Epithelial cell of alveolus of lung (primary cell): ENCODE data around the gene ADAM17. TPM values are rescaled to one million over a fixed set of nuclear protein-coding genes. Genes with fewer than 3 reads are reported as not detected.

ENCODE experiments used
- total RNA-seq: library from RNA; depleted of rRNA; stranded (reverse); fragments of >200 nt; gene quantifications from 2 replicates; pipeline ENCODE4 v1.2.1, GENCODE V29; 2015

Gene ADAM17
- 24.3 and 32.7 TPM in 2 replicates for total RNA-seq

DNA sequence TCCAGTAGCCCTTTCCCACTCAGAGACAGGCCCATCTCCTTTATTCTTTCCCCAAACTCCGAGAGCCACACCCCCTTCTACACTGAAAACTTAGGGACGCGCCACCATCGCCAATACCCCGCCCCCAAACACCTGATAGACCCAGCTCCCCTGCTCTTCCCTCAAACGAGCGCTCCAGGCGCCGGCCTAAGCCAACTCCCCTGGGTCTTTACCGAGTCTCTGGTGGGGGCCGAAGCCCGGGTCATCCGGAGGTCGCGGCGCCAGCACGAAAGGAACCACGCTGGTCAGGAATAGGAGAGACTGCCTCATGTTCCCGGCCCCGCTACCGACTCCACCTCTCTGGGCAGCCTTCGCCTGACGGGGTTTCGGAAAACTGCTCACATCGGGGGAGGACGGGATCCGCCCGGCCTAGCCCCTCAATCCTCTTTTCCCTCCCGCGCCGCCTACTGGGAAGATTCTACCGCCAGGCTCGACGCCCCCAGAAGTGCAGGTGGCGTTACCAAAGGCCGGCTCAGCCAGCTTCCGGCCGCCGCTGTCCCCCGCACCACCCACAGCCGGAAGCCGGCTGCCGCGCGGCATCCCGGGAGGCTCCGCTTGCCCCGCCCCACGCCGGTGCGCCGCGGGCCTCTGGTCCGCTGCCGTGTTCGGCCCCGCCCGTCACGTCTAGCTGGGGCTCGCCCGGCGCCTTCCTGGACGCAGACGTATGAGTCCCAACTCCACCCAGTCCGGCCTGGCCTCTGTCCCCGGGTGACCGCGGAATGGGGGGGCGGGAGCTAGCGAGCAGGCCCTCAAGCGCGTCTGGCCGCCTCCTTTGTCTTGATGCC lies at the start of gene ADAM17:
Gene ADAM17 (minus strand): TSS at position 534 of the 824 bp plus-strand sequence. CDS start 225 bp downstream, at position 309.

DNA sequence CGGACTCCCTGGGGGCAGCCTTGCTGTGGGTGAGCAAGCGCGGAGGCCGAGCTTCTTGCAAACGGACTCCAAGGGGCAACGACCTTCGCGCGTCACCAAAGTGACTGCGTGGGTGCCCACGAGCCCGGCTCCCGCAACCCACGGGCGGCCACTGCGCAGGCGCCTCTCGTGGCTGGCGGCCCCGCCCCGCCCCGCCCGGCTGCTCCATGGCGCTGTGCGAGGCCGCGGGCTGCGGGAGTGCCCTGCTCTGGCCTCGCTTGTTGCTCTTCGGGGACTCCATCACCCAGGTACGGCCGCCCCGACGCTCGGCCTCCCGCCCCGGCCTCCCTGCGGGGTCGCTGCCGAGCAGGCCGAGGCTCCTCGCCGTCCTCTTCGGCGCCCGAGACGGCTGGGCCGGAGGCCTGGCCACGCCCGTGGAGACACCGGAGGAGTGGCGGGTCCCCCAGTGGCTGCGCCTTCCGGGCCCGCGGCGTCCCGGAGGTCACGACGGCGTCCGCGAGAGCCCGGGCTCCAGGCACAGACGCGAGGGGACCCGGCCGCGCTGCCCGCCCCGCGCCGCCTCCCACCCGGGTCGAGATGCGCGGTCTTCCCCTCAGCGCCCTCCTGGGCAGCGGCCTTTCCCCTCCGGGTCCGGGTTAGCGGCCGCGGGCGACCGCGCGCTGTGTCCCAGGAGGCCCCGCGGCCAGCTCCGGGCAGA lies 81.1 kb downstream of the ADAM17 start, which contains the start of gene IAH1:
Gene IAH1 (plus strand): TSS at position 191 of the 697 bp plus-strand sequence. CDS start 16 bp downstream, at position 207.

Other genes with a start within 250 kb of the ADAM17 start
- gene ITGB1BP1, start 132.3 kb downstream of the ADAM17 start, total RNA-seq: 50.1 and 61.8 TPM in 2 replicates
- gene CPSF3, start 132.2 kb downstream of the ADAM17 start, total RNA-seq: 46.7 and 50.9 TPM in 2 replicates
- 71.5 and 76.7 TPM in 2 replicates for gene IAH1, start 81.3 kb downstream of the ADAM17 start, total RNA-seq
- 281 and 358 TPM in 2 replicates for gene YWHAQ, start 75.2 kb upstream of the ADAM17 start, total RNA-seq